GM12878 (cell line): ENCODE measurements around the gene DZANK1. TPM values are rescaled to one million over a fixed set of nuclear protein-coding genes. Genes with fewer than 3 reads are reported as not detected.

Source experiments
- ATAC-seq: fragments of 200-7000 bp; cut with Tn5 transposase; 3 replicates; pipeline ENCODE4 v1.9.1; 2020; ENCODE audit warnings: mild to moderate bottlenecking, moderate library complexity
- BruUV-seq: library from RNA; stranded (reverse); fragments of 400-500 nt; replicated peaks from 2 replicates; lab custom pipeline; 2021; lab: Mats Ljungman, UMichigan
- CTCF ChIA-PET: fragments of 300-600 bp; sonication (Branson Sonifier 250); formaldehyde crosslinking; extraction: SDS; loops from one replicate; lab custom pipeline; 2021; ENCODE audit warnings: inconsistent platforms; lab: Yijun Ruan, JAX
- POLR2A ChIA-PET: fragments of 350-600 bp; formaldehyde crosslinking; extraction: SDS; loops from one replicate; lab custom pipeline; 2021; ENCODE audit warnings: inconsistent platforms; lab: Charles Lee
- RAD21 ChIA-PET: fragments of 300-600 bp; sonication (Branson Sonifier 250); formaldehyde crosslinking; loops from one replicate; lab custom pipeline; 2023; ENCODE audit warnings: antibody characterized with exemption; ENCODE audit not compliant: unreplicated experiment; lab: Charles Lee
- SMC1A ChIA-PET: fragments of 300-600 bp; sonication (Branson Sonifier 250); formaldehyde crosslinking; loops from one replicate; lab custom pipeline; 2023; ENCODE audit not compliant: unreplicated experiment, uncharacterized antibody; lab: Charles Lee
- DNase-seq: peaks from one replicate; pipeline ENCODE4 v3.0.0-alpha.2; 2011; ENCODE audit warnings: low read depth, low spot score
- FAIRE-seq: peaks from 3 replicates; lab custom pipeline; 2011; peaks lifted over from hg19 to GRCh38; lab: Jason Lieb, UNC
- H2AFZ ChIP-seq: 2 replicates; pipeline ENCODE4 v1.6.0; 2011; ENCODE audit warnings: low read depth, low read length, control low read depth; ENCODE audit not compliant: control insufficient read depth
- H3K27ac ChIP-seq: 2 replicates; pipeline ENCODE4 v1.5.1; 2011; ENCODE audit warnings: control low read depth; ENCODE audit not compliant: control insufficient read depth, insufficient read depth
- H3K27me3 ChIP-seq, 2 experiments: replicated peaks in 1 of 2; 2 replicates each; pipeline versions ENCODE4 v1.6.0 to v1.6.1; 2011; ENCODE audit warnings: low read length in 1 of 2; ENCODE audit not compliant: control insufficient read depth in 2 of 2, insufficient read depth in 2 of 2
- H3K36me3 ChIP-seq, 2 experiments: 2 replicates each; pipeline ENCODE4 v1.5.1; 2011; ENCODE audit warnings: low read length in 1 of 2; ENCODE audit not compliant: control insufficient read depth in 2 of 2, insufficient read depth in 2 of 2
- H3K4me1 ChIP-seq: 2 replicates; pipeline ENCODE4 v1.6.1; 2011; ENCODE audit warnings: mild to moderate bottlenecking, low read length, moderate library complexity, mixed read lengths; ENCODE audit not compliant: control insufficient read depth, insufficient read depth
- H3K4me2 ChIP-seq: 2 replicates; pipeline ENCODE4 v1.6.0; 2011; ENCODE audit warnings: control low read depth; ENCODE audit not compliant: control insufficient read depth, insufficient read depth
- H3K4me3 ChIP-seq: fragments of 200-600 bp; sonication (generic); 2 replicates; pipeline ENCODE4 v1.5.1; 2016
- H3K79me2 ChIP-seq: 2 replicates; pipeline ENCODE4 v1.6.0; 2011; ENCODE audit warnings: low read length; ENCODE audit not compliant: control insufficient read depth, insufficient read depth
- H3K9ac ChIP-seq: 2 replicates; pipeline ENCODE4 v1.8.0; 2011; ENCODE audit warnings: low read length, control low read depth, mixed read lengths; ENCODE audit not compliant: control insufficient read depth, insufficient read depth
- H3K9me3 ChIP-seq: replicated peaks from 3 replicates; pipeline ENCODE4 v1.5.1; 2011; ENCODE audit warnings: mild to moderate bottlenecking, low read length; ENCODE audit not compliant: control insufficient read depth, insufficient read depth
- H4K20me1 ChIP-seq: 2 replicates; pipeline ENCODE4 v1.6.0; 2011; ENCODE audit not compliant: control insufficient read depth, insufficient read depth
- EGR1 ChIP-seq, 2 experiments: IDR thresholded peaks; 1 replicate in 1 of 2; 2 replicates in 1 of 2; pipeline ENCODE4 v1.6.1; 2011 to 2012; ENCODE audit warnings: low read depth in 2 of 2, low read length in 2 of 2, borderline replicate concordance in 1 of 2, mild to moderate bottlenecking in 1 of 2, moderate library complexity in 1 of 2
- IKZF1 ChIP-seq: fragments of 450-650 bp; conservative IDR thresholded peaks from 2 replicates; pipeline ENCODE4 v1.6.1; 2017; ENCODE audit warnings: antibody characterized with exemption, mild to moderate bottlenecking
- NR2C2 ChIP-seq: IDR thresholded peaks from 2 replicates; pipeline ENCODE4 v1.6.1; 2011; ENCODE audit warnings: borderline replicate concordance, low read depth; ENCODE audit not compliant: control insufficient read depth, insufficient read length
- RAD21 ChIP-seq: IDR thresholded peaks from 2 replicates; pipeline ENCODE4 v1.6.1; 2011; ENCODE audit warnings: mild to moderate bottlenecking, low read depth, low read length, moderate library complexity; ENCODE audit not compliant: insufficient read depth
- RFX5 ChIP-seq: IDR thresholded peaks from 2 replicates; pipeline ENCODE4 v1.6.1; 2011; ENCODE audit warnings: low read depth, low read length, improper control_type of control experiment
- SIN3A ChIP-seq: IDR thresholded peaks from 2 replicates; pipeline ENCODE4 v1.6.1; 2012; ENCODE audit warnings: low read depth, low read length, improper control_type of control experiment
- SIX5 ChIP-seq: IDR thresholded peaks from 2 replicates; pipeline ENCODE4 v1.6.1; 2011; ENCODE audit warnings: mild to moderate bottlenecking, low read depth, low read length, moderate library complexity; ENCODE audit not compliant: severe bottlenecking
- SMARCA5 ChIP-seq: fragments of 450-650 bp; IDR thresholded peaks from 2 replicates; pipeline ENCODE4 v1.6.1; 2017; ENCODE audit warnings: mild to moderate bottlenecking
- SPI1 ChIP-seq: IDR thresholded peaks from 2 replicates; pipeline ENCODE4 v1.6.1; 2011; ENCODE audit warnings: low read depth, mild to moderate bottlenecking, low read length, moderate library complexity, borderline replicate concordance; ENCODE audit not compliant: insufficient read depth
- SREBF2 ChIP-seq: IDR thresholded peaks from 2 replicates; pipeline ENCODE4 v1.6.1; 2012; ENCODE audit warnings: mild to moderate bottlenecking, low read length
- ZBED1 ChIP-seq: IDR thresholded peaks from 2 replicates; pipeline ENCODE4 v1.6.1; 2016; ENCODE audit warnings: borderline replicate concordance
- ZSCAN29 ChIP-seq: fragments of 450-650 bp; IDR thresholded peaks from 2 replicates; pipeline ENCODE4 v1.6.1; 2017; ENCODE audit warnings: mild to moderate bottlenecking, moderate library complexity
- WGBS: methylation state at CpG from one replicate; pipeline ENCODE4 v1.1.6; 2016; ENCODE audit warnings: low lambda C conversion rate; ENCODE audit not compliant: insufficient replicate concordance, insufficient coverage; ENCODE audit errors: missing lambda C conversion rate; 5-methylcytosine and 5-hydroxymethylcytosine counted together
- in situ Hi-C: fragments of 300-500 bp; cut with MboI; formaldehyde crosslinking; loops from 9 replicates; pipeline ENCODE4 v1.14.3; 2018; ENCODE audit warnings: mixed read lengths
- intact Hi-C: fragments of 100-400 bp; cut with micrococcal nuclease; formaldehyde crosslinking; loops from one replicate; pipeline ENCODE4 v1.14.2; 2022; ENCODE audit not compliant: unreplicated experiment
- polyA plus RNA-seq, 11 experiments: library from polyadenylated mRNA; depleted of rRNA in 4 of 11; unstranded in 6 of 11; stranded (reverse) in 5 of 11; fragments of >200 nt; fragmentation: Nextera tagmentation in 4 of 11; fragmentation: Illumina TruSeq in 1 of 11; extraction: Ambion mirVana in 4 of 11; extraction: Trizol in 1 of 11; gene quantifications; 1 replicate in 1 of 11; 2 replicates in 10 of 11; pipeline versions ENCODE4 v1.2.1 to v1.2.3, GENCODE V29; 2011 to 2016; ENCODE audit warnings: inconsistent platforms in 2 of 11, missing spikeins in 2 of 11, low read depth in 1 of 11
- total RNA-seq, 4 experiments: library from RNA; depleted of rRNA in 3 of 4; stranded (reverse); fragments of >200 nt in 3 of 4; fragmentation: Illumina TruSeq in 1 of 4; extraction: Trizol in 1 of 4; gene quantifications; 2 replicates each; pipeline versions ENCODE4 v1.2.1 to v1.2.3, GENCODE V29; 2013 to 2021
- TF ChIP-seq, protein P1 (sequence below): fragments of 450-650 bp; formaldehyde crosslinking; IDR thresholded peaks from 2 replicates; pipeline ENCODE4 v1.4.0; 2020; ENCODE audit warnings: mild to moderate bottlenecking, moderate library complexity

Gene DZANK1
- total and polyA plus RNA-seq, 10 of the 15 experiments (the other 5 are each of a cell fraction or from before 2014, with no cell fraction given): 3.6 to 12.6 (median 6.5) TPM

DNA sequence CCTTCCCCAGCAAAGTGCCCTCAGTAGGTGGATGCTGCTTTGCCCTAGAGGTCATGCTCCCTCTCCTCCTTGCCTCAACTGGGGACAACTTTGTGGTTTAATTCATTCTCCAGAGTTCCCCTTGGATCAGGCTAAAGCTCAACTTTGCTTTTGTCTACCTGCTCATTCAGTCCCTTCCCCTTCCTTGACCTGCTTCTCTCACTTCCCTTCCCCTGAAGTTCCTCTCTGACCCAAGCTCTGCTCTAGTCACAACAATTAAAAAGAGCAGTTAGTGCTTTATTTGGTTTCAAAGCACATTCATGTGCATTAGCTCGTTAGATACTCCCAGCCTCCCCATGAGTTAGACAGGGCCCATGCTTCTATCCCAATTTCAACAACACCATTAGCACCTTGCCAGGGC is 71.3 kb downstream of the DZANK1 start:
- DNase-seq (no peak), ATAC-seq (no peak), FAIRE-seq (no peak)
- ChIA-PET POLR2A (interaction anchor here (0.5 kb wide), 1 partner anchor 9 kb away, joined by 3 read pairs; no protein-coding TSS in a partner anchor), SMC1A (no interaction called here), RAD21 (no interaction called here), CTCF (interaction anchor here (1.0 kb wide), 1 partner anchor 9 kb away, joined by 3 read pairs; no protein-coding TSS in a partner anchor)
- intact Hi-C loops (no loop called here), in situ Hi-C loops (no loop called here)
- H3K36me3 ChIP-seq: peaks cover 0 to 3% of the 10 kb centered on the region in 2 experiments; a peak in 1 of 4 replicates
- TF ChIP-seq SIN3A: no peak
- no peak for TF ChIP-seq NR2C2
- no peak for TF ChIP-seq SREBF2
- no peak for TF ChIP-seq RAD21
- no peak for TF ChIP-seq ZBED1
- peak; percentile 56; the same call in 1 of the 2 replicates for TF ChIP-seq SPI1
- no peak for TF ChIP-seq ZSCAN29
- H3K4me3 ChIP-seq: no peak overlapping the region
- WGBS: 40% methylated on average over 1 of the region's 1 CpG
- no peak overlapping the region for H3K27ac ChIP-seq
- no peak overlapping the region for H3K9ac ChIP-seq
- no peaks in the 10 kb centered on the region for H3K4me1 ChIP-seq
- no peaks in the 10 kb centered on the region for H3K27me3 ChIP-seq
- no TSS peak for BruUV-seq
- H4K20me1 ChIP-seq: no peaks in the 10 kb centered on the region
- H3K79me2 ChIP-seq: no peaks in the 10 kb centered on the region
- H3K9me3 ChIP-seq: no peaks in the 10 kb centered on the region
- no peak overlapping the region for H3K4me2 ChIP-seq
- no peak overlapping the region for H2AFZ ChIP-seq

DNA sequence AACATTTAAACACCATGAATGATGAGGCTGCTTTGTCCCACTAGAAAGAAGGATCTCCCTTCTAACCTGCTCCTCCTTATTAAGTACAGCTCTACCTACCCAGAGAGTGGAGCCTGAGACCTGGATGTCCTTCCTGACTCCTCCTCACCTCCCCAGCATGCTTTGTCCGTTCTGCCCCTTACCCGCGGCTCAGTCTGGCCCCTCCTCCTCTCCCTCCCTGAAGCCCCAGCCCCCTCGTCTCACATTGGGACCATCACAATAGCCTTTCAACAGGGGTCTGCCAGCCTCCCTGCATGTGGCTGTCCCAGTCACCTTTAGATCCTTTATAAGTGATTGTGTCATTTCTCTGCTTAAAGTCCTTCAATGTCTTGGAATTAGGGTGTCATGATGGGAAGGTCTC is 72.5 kb downstream of the DZANK1 start:
- no TSS peak for BruUV-seq
- ChIA-PET CTCF (no interaction called here), RAD21 (no interaction called here), SMC1A (no interaction called here), POLR2A (no interaction called here)
- DNase-seq (no peak), ATAC-seq (no peak), FAIRE-seq (no peak)
- Histone ChIP-seq H3K9me3 (no peaks in the 10 kb centered on the region), H3K4me2 (no peak overlapping the region), H3K36me3 (peaks cover 0 to 3% of the 10 kb centered on the region in 2 experiments; a peak in 1 of 4 replicates), H3K4me1 (no peaks in the 10 kb centered on the region), H3K4me3 (no peak overlapping the region), H3K27ac (no peak overlapping the region), H3K9ac (no peak overlapping the region), H2AFZ (no peak overlapping the region), H3K79me2 (no peaks in the 10 kb centered on the region), H4K20me1 (no peaks in the 10 kb centered on the region), H3K27me3 (no peaks in the 10 kb centered on the region)
- WGBS: 100% methylated on average over 4 of the region's 4 CpGs
- TF ChIP-seq SMARCA5 (no peak), SIX5 (no peak), EGR1 (IDR thresholded peaks at IDR 0.05; ENCODE audit: borderline replicate concordance in 1 of 2, low read depth in 2 of 2, low read length in 2 of 2) (no peak), ZBED1 (no peak), RFX5 (no peak), IKZF1 (no peak)
- TF ChIP-seq, protein P1, sequence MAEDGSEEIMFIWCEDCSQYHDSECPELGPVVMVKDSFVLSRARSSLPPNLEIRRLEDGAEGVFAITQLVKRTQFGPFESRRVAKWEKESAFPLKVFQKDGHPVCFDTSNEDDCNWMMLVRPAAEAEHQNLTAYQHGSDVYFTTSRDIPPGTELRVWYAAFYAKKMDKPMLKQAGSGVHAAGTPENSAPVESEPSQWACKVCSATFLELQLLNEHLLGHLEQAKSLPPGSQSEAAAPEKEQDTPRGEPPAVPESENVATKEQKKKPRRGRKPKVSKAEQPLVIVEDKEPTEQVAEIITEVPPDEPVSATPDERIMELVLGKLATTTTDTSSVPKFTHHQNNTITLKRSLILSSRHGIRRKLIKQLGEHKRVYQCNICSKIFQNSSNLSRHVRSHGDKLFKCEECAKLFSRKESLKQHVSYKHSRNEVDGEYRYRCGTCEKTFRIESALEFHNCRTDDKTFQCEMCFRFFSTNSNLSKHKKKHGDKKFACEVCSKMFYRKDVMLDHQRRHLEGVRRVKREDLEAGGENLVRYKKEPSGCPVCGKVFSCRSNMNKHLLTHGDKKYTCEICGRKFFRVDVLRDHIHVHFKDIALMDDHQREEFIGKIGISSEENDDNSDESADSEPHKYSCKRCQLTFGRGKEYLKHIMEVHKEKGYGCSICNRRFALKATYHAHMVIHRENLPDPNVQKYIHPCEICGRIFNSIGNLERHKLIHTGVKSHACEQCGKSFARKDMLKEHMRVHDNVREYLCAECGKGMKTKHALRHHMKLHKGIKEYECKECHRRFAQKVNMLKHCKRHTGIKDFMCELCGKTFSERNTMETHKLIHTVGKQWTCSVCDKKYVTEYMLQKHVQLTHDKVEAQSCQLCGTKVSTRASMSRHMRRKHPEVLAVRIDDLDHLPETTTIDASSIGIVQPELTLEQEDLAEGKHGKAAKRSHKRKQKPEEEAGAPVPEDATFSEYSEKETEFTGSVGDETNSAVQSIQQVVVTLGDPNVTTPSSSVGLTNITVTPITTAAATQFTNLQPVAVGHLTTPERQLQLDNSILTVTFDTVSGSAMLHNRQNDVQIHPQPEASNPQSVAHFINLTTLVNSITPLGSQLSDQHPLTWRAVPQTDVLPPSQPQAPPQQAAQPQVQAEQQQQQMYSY: no peak
- in situ Hi-C loops (no loop called here), intact Hi-C loops (no loop called here)
